HG03575 (cell line): ENCODE data around the gene THAP3.

Experiments used
- ATAC-seq: cut with Tn5 transposase; IDR thresholded peaks from one replicate; pipeline ENCODE4 v1.9.1; 2021; ENCODE audit not compliant: unreplicated experiment, insufficient number of reproducible peaks, low FRiP score; ENCODE audit errors: extremely low read depth

The THAP3 gene, protein sequence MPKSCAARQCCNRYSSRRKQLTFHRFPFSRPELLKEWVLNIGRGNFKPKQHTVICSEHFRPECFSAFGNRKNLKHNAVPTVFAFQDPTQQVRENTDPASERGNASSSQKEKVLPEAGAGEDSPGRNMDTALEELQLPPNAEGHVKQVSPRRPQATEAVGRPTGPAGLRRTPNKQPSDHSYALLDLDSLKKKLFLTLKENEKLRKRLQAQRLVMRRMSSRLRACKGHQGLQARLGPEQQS

DNA sequence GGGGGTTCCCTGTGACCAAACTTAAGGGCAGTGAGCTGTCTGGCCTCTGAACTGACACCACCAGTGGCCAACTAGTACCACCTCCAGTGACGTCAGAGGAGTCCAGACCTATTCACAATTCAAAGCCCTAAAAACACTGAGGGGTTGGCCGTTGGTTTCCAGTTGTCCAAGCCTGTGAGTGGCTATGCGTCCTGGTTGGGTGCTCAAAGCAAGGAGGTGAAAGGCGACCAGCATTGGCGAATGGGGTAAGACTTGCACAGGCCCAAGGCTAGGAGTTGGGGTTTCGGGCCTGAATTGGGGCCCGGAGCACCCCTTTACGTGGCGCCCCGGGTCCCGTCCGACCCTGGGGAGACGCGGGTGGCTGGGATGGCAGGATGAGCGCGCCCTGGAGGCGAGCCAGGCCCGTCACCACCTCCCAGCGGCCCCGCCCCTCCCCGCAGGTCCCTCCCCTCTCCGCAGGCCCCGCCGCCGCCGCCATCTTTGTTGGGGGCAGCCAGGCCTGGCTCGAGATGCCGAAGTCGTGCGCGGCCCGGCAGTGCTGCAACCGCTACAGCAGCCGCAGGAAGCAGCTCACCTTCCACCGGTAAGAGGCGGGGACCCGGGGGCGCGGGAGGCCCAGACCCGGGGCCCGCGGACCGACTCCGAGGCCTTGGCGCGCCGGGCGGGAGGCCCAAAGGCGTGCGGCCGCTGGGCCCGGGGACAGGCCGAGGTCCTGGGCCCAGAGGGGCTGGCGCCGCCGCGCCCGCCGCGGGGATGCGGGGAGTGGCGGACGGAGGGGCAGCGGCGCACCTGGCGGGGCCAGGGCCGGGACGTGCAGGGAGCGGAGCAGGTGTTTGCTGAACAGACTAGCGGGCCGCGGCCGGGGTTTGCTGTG is at the start of gene THAP3:
Gene THAP3 (plus strand): TSS at position 159 of the 874 bp plus-strand sequence. CDS start 351 bp downstream, at position 510.
- no peak for ATAC-seq

DNA sequence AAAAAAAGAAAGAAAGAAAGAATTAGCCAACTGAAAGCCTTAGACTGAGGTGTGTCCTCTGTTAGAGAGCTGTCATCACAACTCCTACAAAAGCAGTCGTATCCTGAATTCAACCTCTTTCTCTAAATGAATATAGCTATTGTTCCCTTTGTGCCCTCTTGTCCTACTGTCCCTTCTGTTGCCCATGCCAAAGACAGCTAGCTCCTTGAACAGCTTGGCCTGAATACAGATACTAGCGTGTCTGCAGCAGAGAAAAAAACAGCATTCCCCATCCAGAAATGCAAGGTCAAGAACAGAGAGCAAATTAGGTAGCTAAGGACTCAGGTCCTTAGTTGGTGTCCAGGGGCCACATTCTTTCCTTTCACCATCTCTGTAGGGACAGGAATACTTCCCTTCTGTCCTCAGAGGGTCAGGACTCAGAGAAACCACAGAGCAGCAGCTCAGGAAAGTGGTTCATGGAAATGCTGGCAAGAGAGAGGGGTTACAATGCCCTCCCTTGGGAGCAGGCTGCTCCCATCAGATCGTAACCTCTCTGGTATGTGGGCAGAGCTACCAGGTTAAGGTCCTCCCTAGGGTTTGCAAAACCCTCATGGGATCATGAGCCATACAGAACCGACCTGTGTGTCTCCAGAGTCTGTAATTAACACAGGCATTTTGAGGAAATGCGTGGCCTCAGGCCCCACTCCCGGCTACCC is 46.7 kb upstream of the THAP3 start:
- ATAC-seq = no peak

DNA sequence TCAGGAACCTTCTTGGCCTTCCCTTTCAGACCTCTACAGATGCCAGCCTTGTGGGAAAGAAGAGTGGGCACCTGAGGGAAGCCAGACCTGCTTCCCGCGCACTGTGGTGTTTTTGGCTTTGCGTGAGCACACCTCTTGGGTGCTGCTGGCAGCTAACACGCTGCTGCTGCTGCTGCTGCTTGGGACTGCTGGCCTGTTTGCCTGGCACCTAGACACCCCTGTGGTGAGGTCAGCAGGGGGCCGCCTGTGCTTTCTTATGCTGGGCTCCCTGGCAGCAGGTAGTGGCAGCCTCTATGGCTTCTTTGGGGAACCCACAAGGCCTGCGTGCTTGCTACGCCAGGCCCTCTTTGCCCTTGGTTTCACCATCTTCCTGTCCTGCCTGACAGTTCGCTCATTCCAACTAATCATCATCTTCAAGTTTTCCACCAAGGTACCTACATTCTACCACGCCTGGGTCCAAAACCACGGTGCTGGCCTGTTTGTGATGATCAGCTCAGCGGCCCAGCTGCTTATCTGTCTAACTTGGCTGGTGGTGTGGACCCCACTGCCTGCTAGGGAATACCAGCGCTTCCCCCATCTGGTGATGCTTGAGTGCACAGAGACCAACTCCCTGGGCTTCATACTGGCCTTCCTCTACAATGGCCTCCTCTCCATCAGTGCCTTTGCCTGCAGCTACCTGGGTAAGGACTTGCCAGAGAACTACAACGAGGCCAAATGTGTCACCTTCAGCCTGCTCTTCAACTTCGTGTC is 45.9 kb upstream of the THAP3 start:
- no peak for ATAC-seq

DNA sequence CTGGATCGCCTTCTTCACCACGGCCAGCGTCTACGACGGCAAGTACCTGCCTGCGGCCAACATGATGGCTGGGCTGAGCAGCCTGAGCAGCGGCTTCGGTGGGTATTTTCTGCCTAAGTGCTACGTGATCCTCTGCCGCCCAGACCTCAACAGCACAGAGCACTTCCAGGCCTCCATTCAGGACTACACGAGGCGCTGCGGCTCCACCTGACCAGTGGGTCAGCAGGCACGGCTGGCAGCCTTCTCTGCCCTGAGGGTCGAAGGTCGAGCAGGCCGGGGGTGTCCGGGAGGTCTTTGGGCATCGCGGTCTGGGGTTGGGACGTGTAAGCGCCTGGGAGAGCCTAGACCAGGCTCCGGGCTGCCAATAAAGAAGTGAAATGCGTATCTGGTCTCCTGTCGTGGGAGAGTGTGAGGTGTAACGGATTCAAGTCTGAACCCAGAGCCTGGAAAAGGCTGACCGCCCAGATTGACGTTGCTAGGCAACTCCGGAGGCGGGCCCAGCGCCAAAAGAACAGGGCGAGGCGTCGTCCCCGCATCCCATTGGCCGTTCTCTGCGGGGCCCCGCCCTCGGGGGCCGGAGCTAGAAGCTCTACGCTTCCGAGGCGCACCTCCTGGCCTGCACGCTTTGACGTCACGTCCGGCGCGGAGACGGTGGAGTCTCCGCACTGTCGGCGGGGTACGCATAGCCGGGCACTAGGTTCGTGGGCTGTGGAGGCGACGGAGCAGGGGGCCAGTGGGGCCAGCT is 45.1 kb upstream of the THAP3 start, which contains the start of gene ZBTB48:
Gene ZBTB48 (plus strand): TSS at position 621 of the 745 bp plus-strand sequence. CDS start 616 bp downstream, outside the sequence.
- peak; percentile 42 for ATAC-seq

DNA sequence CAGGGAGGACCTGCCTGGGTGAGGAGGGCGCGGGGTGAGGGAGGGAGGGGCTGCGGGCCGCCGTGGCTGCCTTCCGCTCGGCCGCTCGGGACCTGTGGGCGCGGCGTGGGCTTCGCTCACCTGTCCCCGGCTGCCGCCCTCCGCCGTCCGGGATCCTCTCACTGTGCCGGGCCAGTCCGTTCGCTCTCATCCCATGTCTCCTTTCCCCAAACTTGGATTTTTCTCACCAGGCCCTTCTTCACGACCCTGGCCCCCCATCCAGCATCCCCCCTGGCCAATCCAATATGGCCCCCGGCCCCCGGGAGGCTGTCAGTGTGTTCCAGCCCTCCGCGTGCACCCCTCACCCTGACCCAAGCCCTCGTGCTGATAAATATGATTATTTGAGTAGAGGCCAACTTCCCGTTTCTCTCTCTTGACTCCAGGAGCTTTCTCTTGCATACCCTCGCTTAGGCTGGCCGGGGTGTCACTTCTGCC is 44.5 kb upstream of the THAP3 start:
- ATAC-seq = no peak

DNA sequence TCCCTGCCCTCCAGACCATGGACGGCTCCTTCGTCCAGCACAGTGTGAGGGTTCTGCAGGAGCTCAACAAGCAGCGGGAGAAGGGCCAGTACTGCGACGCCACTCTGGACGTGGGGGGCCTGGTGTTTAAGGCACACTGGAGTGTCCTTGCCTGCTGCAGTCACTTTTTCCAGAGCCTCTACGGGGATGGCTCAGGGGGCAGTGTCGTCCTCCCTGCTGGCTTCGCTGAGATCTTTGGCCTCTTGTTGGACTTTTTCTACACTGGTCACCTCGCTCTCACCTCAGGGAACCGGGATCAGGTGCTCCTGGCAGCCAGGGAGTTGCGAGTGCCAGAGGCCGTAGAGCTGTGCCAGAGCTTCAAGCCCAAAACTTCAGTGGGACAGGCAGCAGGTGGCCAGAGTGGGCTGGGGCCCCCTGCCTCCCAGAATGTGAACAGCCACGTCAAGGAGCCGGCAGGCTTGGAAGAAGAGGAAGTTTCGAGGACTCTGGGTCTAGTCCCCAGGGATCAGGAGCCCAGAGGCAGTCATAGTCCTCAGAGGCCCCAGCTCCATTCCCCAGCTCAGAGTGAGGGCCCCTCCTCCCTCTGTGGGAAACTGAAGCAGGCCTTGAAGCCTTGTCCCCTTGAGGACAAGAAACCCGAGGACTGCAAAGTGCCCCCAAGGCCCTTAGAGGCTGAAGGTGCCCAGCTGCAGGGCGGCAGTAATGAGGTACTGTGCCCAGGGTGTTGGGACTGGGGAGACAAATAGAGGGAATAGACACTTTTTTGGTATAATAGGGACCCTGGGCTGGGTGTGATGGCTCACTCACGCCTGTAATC is 43.9 kb upstream of the THAP3 start:
- no peak for ATAC-seq

DNA sequence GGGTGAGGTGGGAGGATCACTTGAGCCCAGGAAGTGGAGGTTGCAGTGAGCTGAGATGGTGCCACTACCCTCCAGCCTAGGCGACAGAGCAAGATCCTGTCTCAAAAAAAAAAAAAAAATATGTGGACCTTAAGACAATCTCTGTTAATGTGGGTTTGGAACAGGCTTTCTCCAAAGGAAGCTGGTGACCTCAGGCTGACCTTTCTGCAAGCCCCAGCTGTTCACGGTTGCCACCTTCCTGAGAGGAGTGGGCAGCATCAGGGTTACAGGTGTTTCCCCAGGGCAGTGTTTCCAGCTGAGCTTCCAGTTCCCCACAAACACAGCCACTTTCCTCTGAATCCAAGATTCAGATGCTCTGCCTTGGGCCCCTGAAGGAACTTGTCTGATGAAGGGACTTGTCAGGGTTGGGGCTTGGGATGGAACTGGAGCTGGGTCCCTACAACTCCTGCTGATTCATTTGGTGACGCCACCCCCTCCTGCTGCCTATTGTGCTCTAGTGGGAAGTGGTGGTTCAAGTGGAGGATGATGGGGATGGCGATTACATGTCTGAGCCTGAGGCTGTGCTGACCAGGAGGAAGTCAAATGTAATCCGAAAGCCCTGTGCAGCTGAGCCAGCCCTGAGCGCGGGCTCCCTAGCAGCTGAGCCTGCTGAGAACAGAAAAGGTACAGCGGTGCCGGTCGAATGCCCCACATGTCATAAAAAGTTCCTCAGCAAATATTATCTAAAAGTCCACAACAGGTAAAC is 42.9 kb upstream of the THAP3 start:
- no peak for ATAC-seq

DNA sequence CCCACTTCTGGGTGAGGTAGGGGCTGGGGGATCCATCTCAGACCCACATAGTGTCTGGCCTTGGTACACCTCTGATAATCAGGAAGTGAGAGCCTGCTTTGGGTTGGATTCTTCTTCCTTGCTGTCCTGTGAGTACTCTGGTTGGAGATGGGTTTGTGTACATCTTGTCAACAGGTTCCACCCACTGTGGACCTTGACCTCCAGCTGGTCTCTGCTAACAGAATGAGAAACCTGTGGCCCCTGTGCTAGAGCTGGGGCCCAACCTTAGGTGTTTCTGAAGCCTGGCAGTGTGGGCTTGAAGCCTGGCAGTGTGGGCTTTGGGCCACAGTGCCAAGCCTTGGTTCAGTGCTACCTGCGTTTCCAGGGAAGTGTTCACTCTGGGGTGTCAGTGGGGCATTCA is 42.3 kb upstream of the THAP3 start:
- ATAC-seq = no peak

DNA sequence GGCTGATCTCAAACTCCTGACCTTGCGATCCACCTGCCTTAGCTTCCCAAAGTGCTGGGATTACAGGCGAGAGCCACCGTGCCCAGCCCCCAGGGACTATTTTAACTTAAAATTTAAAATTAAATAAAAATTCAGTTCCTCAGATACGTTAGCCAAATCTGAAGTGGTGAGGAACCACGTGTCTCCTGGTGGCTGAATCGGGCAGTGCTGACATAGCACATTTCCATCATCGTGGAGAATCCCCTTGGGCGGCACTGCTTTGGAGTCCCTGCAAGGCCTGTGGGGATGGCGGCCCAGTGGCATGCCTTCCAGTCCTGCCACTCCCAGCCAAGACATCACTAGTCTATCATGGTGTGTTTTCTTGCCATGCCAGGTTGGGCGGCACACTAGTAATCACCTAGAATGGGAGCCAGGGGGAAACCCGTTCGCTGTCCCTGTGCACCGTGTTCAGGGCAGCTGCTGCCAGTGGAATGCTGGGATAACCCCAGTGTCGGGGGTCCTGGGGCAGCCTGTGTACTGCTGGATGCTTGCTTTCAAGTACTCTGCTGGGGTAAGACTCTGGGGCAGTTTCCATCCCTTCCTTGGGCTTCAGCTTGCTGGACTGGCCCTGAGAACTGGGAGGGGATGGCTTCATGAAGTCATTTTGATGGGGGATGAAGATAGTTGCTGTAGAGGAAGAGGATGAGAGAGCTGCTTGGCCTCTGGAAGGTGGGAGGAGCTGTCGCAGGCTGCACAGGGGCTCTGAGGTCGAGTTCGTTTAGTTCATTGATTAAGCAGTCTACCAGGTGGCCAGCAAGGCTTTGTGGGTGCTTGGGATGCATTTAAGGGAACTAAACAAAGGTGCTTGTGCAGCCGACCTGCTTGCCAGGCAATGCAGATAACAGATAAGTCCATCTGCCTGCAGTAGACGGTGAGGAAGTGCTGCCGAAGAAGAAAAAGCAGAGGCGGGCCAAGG is 40.3 kb upstream of the THAP3 start:
- no peak for ATAC-seq

DNA sequence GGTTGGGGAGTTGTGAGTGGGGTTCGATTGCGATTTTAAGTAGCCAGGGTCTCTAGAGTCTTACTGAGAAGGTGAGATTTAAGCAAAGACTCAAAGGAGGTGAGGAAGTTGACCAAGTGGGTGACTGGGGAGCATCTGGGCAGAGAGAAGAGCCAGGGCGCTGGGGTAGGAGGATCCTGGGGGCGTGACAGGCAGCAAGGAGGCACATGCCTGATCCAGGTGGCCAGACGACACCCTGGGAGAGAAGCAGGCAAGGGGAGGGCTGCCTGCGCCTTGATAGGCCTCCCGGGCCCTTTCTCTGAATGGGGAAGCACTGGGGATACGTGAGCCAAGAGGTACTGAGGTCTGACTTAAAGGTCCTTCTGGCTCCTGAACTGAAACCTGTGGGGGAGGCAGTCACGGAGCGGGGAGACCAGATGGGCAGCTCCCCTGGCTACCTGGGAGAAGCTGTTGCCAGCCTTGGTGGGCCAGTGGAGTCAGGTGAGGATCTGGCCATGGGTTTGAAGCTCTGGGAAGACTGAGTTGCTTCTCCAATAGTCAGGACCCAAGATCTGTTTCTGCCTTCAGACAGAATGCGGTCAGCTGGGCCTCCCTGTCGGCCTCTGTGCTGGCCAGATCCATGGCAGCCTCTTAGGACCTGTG is 39.5 kb upstream of the THAP3 start:
- no peak for ATAC-seq

DNA sequence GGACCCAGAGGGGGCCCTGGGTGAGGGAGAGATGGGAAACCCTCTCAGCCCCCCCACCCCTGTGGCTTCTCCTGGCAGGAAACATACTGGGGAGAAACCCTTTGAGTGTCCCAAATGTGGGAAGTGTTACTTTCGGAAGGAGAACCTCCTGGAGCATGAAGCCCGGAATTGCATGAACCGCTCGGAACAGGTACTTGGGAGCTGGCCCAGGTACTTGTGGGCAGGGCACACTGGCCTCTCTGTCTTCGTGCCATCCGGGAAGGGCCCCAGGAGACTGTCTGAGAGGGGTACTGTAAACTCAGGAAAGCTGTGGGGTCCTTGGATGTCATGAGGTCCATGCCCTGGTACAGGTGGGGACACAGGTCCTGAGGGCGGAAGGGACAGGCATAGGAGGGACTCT is 38.8 kb upstream of the THAP3 start:
- no peak for ATAC-seq

DNA sequence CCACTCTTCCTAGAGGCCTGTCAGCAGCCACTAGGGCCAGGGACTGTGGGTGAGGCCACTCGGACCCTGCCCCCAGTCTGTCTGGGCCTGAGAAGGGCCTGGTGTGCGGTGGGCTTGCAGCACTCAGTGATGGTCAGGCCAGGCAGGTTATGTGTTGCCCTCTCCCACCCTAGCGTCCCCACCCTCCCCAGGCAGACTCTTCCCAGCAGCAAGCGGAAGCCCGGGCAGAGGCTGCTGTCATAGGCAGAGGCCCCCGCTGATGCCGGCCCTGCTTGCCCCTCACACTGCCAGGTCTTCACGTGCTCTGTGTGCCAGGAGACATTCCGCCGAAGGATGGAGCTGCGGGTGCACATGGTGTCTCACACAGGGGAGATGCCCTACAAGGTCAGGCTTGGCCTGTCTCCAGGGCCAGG is 38.3 kb upstream of the THAP3 start:
- ATAC-seq = no peak

DNA sequence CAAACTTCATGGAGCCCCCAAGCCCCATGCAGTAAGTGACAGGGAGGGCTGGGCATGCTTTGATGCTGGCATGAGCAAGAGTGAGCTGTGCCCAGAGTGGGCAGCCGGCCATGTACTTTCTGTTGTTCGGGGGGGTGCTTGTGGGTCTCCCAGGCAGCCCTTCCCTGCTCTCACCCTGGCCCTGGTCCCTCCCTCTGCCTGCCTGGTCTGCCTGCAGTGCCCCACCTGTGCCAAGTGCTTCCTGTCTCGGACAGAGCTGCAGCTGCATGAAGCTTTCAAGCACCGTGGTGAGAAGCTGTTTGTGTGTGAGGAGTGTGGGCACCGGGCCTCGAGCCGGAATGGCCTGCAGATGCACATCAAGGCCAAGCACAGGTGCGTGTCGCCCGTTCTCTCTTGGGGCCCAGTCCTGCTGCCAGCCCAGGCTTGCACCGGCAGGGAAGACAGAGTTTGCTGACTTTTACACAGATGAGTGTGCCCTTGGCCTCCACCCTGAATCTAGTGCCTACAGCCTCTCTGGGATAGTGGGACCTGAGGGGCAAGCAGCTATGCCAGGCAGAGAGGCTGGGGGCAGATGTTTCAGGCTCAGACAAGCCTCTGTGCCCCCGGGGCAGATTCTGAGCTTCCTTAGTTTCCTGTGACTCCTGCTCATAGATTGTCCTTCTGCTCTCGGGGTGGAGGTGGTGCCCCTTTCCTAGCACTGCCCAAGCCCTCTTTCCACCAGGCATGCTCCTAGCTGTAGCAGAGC is 37.2 kb upstream of the THAP3 start:
- no peak for ATAC-seq

DNA sequence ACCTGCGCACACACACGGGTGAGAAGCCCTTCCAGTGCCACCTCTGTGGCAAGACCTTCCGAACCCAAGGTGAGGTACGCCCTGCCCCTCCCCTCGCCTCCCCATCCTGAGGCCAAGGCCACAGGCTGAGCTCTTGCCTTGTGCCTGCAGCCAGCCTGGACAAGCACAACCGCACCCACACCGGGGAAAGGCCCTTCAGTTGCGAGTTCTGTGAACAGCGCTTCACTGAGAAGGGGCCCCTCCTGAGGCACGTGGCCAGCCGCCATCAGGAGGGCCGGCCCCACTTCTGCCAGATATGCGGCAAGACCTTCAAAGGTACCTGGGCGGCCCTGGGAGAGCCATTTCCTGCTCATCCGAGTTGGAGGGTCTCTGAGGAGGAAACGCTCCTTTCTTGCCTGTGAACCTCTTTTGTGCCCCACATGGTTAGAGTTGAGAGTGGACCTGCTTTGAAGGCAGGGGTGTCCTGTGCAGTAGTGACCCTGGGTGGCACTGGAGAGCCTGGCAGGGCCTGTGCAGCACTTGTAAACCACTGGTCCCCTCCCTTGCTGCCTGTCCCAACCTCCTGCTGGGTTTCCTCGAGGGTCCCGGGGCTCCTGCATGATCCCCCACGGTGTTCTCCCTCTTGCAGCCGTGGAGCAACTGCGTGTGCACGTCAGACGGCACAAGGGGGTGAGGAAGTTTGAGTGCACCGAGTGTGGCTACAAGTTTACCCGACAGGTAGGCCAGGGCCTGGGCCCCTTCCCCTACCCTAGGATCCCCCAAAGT is 36.4 kb upstream of the THAP3 start:
- no peak for ATAC-seq
